T-helper 9 cell (primary cell): ENCODE results near the gene ACP5.
"Not testable (repeated sequence)": the region's sequence is repeated elsewhere in the genome, so short reads cannot be mapped to it uniquely, and the experiment has no call there.

ENCODE experiments used
- DNase-seq: peaks from one replicate; pipeline ENCODE4 v3.0.0-alpha.2; 2020
- total RNA-seq, 2 donors: gene quantifications; one replicate each; lab custom pipeline; 2026; lab: John Stamatoyannopoulos, UW

ACP5 gene
- 7.7 to 10.5 reads per million in 2 donors for total RNA-seq

- DNase-seq: no peak
These were observed at the start of gene ACP5 for GRCh38 chr19:11577451-11578257. Gene ACP5 (minus strand): TSS chr19:11577645. CDS start chr19:11577317, 328 bp downstream.

GRCh38 chr19:11626252-11626651 is 48.8 kb upstream of the ACP5 start:
- no peak for DNase-seq

- no peak for DNase-seq
These were observed 46.6 kb upstream of the ACP5 start for GRCh38 chr19:11624069-11624463.

- DNase-seq: not testable (repeated sequence)
These were observed 45.0 kb upstream of the ACP5 start for GRCh38 chr19:11622401-11622800.

GRCh38 chr19:11620553-11620952 is 43.1 kb upstream of the ACP5 start:
- no peak for DNase-seq

GRCh38 chr19:11617180-11618062 is 40.0 kb upstream of the ACP5 start:
- no peak for DNase-seq

GRCh38 chr19:11612816-11613511 is 35.5 kb upstream of the ACP5 start:
- DNase-seq: no peak

GRCh38 chr19:11611730-11612129 is 34.3 kb upstream of the ACP5 start:
- no peak for DNase-seq

GRCh38 chr19:11606484-11606883 is 29.0 kb upstream of the ACP5 start:
- no peak for DNase-seq

GRCh38 chr19:11599704-11600103 is 22.3 kb upstream of the ACP5 start:
- DNase-seq: not testable (repeated sequence)

- DNase-seq: no peak
These were observed 21.3 kb upstream of the ACP5 start for GRCh38 chr19:11598746-11599145.

- no peak for DNase-seq
These were observed 20.6 kb upstream of the ACP5 start for GRCh38 chr19:11598103-11598483.

- peak; percentile 94 for DNase-seq
These were observed 20.0 kb upstream of the ACP5 start, which contains the start of gene ZNF627 for GRCh38 chr19:11597202-11598102. Gene ZNF627 (plus strand): TSS chr19:11597483. CDS start chr19:11597628, 145 bp downstream.

- DNase-seq: no peak
These were observed 18.7 kb upstream of the ACP5 start for GRCh38 chr19:11596156-11596555.

GRCh38 chr19:11594084-11594483 is 16.6 kb upstream of the ACP5 start:
- no peak for DNase-seq

GRCh38 chr19:11587975-11588631 is 10.7 kb upstream of the ACP5 start:
- DNase-seq: no peak

- DNase-seq: peak; percentile 67
These were observed 10.0 kb upstream of the ACP5 start for GRCh38 chr19:11587302-11587974.

GRCh38 chr19:11586331-11586730 is 8.9 kb upstream of the ACP5 start:
- DNase-seq: no peak

GRCh38 chr19:11581740-11582139 is 4.3 kb upstream of the ACP5 start:
- DNase-seq: no peak

GRCh38 chr19:11580116-11580515 is 2.7 kb upstream of the ACP5 start:
- no peak for DNase-seq
